ENCODE results near the gene VPS16.

DNA sequence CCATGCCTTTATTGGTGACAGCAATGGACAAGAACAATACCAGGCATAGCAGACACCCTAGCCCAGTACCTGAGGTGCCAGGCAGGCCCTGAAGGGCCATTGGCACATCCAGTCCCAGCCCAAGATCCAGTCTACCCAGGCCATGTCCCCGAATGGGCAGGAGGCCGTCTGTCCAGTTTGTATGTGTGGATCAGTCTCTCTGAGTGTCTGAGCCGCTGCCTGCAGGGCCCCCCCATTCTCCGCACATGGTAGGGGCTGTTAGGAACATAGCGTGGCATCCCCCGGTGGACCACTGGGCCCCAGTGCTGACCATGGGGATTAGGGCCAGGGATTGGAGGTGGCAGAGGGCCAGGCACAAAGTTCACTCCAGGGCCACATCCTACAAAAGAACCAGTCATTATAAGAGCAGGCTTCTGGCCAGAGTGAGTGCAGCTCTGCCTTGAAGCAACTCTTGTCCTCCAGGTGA lies 5.2 kb upstream of the VPS16 start:
- TF ChIP-seq CTCF (IDR thresholded peaks at IDR 0.05; ENCODE audit: insufficient read depth, low read length) (no peak), REST (IDR thresholded peaks at IDR 0.05; ENCODE audit: insufficient replicate concordance, low read depth) (no peak), POLR2AphosphoS5 (IDR thresholded peaks at IDR 0.05; ENCODE audit: low read depth) (no peak), GABPA (IDR thresholded peaks at IDR 0.05; ENCODE audit: low read depth) (no peak), SPI1 (IDR thresholded peaks at IDR 0.05; ENCODE audit: borderline replicate concordance, low read depth) (no peak)
